ENCODE measurements around the gene NEUROD2. TPM values are rescaled to one million over a fixed set of nuclear protein-coding genes. Genes with fewer than 3 reads are reported as not detected.

NEUROD2 gene
- total RNA-seq, 1 donor from 2014 or later = not detected

DNA sequence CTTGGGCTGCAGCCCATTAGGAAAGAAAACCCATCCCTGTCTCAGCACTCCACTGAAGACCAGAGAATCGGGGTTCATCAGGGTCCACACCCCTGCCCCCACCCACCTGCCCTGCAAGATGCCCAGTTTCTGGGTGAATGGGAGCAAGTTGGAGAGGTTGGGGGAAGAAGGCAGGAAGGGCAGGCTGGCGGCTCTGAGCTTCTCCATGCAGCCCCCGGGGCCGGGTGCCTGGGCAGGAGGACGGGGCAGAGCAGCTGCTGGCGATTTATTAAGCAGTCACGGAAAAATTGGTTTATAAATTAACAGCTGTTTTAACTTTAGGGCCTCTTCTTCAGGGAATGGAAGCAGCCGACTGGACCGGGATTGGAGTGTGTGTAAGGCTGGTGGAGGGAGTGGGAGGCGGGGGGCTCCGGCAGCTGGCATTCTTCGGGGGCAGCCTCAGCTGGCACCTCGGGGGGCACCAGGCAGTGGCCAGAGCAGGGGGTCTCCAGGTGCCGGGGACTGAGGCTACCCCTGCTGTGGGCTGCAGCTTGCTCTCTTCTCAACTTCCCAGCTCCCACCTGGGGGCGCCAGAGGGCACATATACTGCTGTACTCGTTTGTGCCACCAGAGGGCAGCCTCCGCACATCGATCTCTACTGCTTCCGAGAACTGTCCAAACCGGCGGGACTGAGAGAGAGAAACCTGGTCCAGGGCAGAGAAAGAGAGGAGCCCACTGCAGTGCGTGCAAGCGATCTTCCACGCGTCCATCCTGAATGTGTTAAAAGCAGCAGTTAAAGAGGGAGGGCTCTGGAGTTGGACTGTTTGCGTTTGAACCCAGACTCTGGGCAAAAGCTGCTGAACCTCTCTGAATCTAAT, 14.0 kb upstream of the NEUROD2 start:
- intact Hi-C loops (cut with micrococcal nuclease) = loop anchor here (1.0 kb wide), 4 partner anchors 133 to 406 kb away; partner anchors contain the start of genes IKZF3 and PSMD3

DNA sequence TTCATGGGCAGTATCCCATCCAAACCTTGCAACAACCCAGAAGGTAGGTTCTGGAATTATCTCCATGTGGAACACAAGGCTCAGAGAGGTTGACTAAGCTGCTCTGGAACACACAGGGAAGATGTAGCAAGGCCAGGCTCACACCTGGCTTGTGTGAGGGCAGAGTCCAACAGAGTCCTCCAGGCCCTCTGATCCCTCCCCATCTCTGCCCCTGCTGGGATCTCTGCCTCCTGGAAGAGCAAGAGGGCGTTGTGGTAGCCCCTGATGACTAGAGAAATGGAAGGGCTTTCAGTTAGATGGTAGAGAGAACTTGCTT, 12.0 kb upstream of the NEUROD2 start:
- intact Hi-C loops (cut with micrococcal nuclease) = no loop called here

GRCh38 chr17:39618956-39619785, 11.5 kb upstream of the NEUROD2 start:
- intact Hi-C loops (cut with micrococcal nuclease) = no loop called here

GRCh38 chr17:39618246-39618913, 10.7 kb upstream of the NEUROD2 start:
- intact Hi-C loops (cut with micrococcal nuclease) = no loop called here

GRCh38 chr17:39617446-39618245, 9.9 kb upstream of the NEUROD2 start:
- intact Hi-C loops (cut with micrococcal nuclease) = no loop called here

GRCh38 chr17:39617100-39617445, 9.4 kb upstream of the NEUROD2 start:
- intact Hi-C loops (cut with micrococcal nuclease) = no loop called here

- intact Hi-C loops (cut with micrococcal nuclease) = no loop called here
Observed at GRCh38 chr17:39615434-39615833, 7.7 kb upstream of the NEUROD2 start.

GRCh38 chr17:39614545-39615157, 6.9 kb upstream of the NEUROD2 start:
- intact Hi-C loops (cut with micrococcal nuclease) = no loop called here

DNA sequence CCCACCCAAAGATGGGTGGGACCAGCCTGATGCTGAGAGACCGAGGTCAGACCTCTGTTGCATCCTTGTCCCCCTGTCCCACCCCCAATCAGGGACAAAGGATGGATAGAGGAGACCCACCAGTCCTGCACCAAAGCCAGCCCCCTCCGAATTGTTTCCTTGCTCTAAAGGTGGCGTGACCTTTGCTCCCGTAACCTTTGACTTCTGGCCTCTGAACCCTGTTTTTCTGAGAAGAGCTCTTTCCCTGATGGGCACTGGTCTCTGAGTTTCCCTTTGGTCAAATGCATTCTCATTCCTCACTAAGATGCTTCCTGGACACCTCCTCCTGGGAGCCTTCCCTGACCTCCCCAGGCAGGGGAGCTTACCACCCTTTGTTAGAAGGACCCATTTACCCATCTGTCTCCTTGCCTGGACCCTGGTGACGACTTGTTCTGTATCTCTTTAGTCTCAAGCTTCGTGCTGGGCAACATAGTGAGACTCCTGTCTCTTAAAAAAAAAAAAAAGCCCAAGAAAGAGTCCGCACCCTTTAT, 5.3 kb upstream of the NEUROD2 start:
- intact Hi-C loops (cut with micrococcal nuclease) = no loop called here

GRCh38 chr17:39612291-39612894, 4.7 kb upstream of the NEUROD2 start:
- intact Hi-C loops (cut with micrococcal nuclease) = no loop called here

DNA sequence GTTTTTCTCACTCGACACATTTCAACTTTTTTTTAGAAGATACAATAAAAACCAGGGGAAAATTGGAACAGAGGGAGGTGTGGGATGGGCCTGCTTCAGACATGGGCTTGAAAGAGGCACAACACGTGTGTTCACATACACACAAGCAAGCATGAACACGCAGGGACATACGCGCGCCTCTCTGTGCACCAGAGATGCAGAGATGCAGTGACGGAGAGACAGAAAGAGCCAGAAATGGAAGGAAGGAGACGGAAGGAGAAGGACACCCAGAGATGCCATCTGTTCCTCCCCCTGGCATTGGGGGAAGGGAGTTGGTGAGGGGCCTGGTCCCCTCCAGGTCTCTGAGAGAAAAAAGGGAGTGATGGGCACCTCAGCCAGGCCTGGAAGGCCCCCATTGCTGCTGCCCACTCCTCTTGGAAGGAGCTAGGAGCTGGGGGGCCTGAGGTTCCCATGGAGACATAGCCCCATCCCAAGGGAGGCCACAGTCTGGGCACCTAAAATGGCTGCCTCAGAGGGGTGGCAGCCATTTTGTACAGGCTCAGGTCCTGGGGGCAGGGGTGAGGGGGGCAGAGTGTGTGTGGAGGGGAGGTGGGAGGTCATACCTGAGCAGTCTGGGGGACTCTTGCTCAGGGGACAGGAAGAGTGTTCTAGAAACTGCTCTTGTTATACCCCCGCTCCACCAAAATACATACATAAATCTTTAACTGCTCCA, 3.8 kb upstream of the NEUROD2 start:
- intact Hi-C loops (cut with micrococcal nuclease) = no loop called here

DNA sequence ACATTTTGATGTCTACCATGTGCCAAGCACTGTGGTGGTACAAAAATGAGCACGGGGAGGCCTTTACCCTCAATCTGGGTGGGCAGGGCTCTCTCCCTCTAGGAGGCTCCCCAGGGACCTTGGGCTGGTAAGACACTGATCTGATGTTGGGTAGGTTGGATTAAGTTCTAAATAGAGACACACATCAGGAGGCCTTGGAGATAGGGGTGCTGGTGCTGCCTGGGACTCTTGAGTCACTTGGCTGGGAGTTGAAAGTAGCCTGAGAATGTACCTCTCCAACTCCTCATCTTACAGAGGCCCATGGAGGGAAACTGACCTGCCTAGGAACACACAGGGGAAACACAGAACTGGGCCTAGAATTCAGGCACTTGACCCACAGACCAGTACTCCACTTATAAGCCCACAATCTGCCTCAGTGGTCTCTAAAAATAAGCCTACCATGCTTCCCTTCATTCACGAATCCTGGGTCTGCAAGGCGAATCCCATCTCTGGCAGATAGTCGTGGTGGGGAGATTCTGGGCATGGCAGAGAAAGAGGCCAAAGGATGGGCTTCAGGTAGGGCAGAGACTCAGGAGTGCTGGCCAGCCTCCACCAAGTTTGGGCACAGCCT, 1.8 kb upstream of the NEUROD2 start:
- intact Hi-C loops (cut with micrococcal nuclease) = no loop called here

- intact Hi-C loops (cut with micrococcal nuclease) = no loop called here
Observed at GRCh38 chr17:39608142-39608981, 642 bp upstream of the NEUROD2 start.

- intact Hi-C loops (cut with micrococcal nuclease) = no loop called here
Observed at GRCh38 chr17:39607057-39607850, 466 bp downstream of the NEUROD2 start.

- intact Hi-C loops (cut with micrococcal nuclease) = no loop called here
Observed at GRCh38 chr17:39606434-39607056, 1.2 kb downstream of the NEUROD2 start.

- intact Hi-C loops (cut with micrococcal nuclease) = no loop called here
Observed at GRCh38 chr17:39605492-39606433, 2.0 kb downstream of the NEUROD2 start.
